Astrocyte of the hippocampus (primary cell): ENCODE results near the gene LMBRD1.
"Not testable (repeated sequence)": the region's sequence is repeated elsewhere in the genome, so short reads cannot be mapped to it uniquely, and the experiment has no call there.

Experiments
- DNase-seq: peaks from one replicate; pipeline ENCODE4 v3.0.0; 2011; ENCODE audit warnings: low read depth, low spot score

The LMBRD1 gene

DNA sequence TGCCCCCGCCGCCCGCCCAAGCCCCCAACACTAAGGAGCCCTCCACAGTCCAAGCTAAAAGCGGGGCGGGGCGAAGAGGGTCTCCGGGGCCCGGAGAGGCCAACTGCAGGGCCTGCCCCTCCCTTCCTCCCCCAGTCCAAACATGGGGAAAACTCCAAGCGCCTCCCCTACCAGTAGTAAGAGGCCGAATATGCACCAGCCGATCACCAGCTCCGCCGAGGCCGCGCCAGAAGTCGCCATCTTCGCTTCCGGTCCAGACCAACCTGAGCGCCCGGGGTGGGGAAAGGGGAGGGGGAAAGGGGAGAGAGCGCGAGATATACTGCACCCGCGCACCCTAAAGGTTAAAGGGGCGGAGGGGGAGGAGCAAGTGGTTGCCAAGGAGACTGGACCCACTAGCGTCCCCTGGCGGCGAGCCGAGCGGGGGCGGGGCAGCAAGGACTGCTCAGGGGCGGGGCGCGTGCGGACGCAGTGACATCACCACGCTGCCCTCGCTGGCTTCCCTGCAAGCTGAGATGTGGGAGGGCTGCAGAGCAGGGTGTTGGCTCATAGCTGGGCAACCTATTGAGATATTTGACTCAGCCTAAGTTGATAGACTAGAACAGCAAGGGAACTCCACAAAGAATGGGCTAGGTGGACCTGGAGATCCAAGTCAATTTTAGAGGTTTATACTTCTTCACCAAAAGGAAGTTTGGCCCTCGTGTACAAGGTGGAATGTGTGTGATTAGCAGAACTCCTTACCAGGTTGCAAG, at the start of gene LMBRD1:
TSS of gene LMBRD1 (minus strand) at position 369 of the 749 bp plus-strand sequence. CDS start at position 240, 129 bp downstream.
- DNase-seq, result peak; percentile 97

DNA sequence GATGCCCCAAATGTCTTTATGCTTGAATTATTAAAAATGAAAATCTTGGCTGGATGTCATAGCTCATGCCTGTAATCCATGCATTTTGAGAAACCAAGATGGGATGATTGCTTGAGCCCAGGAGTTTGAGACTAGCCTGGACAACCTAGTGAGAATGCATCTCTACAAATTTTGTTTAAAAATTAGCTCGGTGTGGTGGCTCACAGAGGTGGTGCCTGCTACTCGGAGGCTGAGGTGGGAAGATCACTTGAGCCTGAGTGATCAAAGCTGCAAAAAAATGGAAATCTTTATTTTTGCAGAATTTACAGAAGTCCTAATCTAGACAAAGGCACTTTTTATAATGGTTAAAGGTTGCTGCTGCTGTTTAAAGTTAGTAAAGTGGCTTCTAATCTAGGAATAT, 49.5 kb upstream of the LMBRD1 start:
- DNase-seq, result no peak

DNA sequence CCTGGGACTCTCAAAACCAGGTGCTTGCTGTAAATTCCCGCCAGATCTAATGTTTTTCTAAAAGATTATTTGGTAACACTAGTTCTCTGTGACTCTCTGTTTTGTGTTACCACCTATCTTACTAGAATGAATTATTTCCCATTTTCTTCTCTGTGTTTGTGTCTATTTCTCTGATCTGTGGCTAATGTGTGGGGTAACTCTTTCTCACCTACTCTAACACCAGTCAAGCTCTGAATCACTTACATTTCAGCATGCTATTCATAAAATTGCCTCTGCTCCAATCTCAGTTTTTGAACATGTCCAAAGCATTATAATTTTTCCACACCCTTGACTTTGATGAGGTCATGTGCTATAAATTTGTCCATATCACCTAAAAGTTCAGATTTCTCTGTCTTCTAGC, 46.4 kb upstream of the LMBRD1 start:
- DNase-seq, result no peak

DNA sequence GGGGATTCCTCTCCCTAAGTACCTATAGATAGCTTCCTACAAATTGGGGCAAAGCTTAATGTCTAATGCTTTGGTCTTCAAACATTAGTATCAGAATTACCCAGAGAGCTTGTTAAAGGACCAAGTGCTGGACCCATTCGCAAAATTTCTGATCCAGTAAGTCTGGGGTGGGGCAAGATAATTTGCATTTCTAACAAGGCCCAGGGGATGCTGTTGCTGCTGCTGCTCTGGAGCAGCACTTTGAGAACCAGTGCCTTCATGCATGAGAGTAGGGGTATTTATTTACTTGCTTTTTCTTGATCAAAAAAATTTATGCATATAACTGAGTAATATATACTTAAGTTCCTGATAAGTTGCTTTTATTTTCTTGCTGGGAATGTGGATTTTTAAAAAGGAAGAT, 45.1 kb upstream of the LMBRD1 start:
- no peak for DNase-seq

DNA sequence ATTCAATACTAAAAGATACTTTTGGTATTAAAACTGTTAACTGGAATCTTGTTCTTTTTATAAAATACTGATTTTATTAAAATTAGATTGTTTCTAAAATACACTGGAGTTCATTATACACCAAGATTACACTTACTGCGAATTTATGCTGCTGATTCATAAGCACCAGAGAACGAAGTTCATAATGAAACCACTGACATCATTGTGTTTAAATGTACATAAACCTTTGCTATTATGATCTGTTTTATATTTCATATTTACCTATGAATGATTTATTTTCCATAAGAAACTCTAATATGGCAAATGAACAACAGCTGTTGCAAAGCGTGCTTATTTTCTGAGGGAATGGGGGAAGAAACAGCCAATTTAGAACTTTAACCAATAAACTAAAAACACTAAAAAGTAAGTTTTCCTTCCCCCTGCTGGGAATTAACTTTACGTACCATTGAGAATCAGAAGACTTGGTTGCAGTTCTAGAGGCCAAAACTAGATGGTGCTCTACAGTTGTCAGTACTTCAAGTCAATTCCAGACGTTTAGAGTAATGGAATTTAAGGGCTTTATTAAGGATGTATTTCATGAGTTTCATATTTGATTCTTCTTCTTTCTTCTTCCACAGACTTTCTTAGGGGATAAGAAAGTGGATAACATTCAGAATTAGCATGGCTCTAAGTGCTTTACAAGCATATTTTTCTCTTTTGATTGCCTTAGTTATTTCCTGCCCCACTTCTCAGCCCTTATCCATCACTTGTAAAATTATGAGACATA, 38.8 kb upstream of the LMBRD1 start:
- peak; percentile 68 for DNase-seq

DNA sequence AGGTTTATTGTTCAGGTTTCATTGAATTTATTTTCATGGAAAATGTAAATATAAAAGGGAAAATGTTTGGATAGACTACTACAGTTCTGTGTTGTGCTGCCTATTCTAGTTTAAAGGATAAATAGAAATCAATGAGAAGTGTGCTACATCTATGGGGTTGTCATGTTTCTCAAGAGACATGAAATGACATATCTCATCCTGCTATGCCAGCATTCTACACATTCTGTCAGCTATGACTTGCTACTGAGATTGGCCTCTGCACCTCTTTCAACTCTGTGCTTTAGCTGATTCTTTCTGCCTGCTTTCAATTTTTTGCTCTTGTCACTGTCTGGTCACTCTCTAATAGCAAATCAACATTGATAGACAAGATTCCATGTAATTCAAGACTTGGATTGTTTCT, 35.7 kb upstream of the LMBRD1 start:
- DNase-seq, result no peak

DNA sequence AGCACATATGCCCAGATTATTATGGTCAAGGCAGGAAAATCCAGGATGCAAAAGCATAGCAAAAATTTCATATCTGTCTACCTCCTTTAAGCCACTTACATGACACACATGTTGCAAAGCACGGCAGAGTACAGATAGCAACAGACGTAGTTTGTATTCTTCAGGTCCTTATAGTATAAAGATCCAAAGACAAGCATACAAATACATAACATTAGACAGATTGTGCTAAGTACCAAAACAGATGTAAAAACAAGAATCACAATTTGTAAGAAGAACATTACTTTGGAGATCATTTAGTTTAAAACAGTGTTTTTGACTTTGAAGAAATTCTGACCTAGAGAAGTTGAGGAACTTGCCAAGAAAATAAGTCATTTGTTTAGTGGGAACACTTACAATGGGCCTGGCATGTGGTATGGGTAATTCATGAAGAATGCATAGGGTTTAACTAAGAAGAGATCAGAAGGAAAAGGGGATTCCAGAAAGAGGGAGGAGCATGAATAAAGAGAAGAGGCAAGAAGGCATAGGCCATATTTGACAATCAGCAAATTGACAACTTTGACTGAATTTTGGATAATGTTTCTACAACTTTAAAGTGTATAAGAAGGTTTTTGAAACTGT, 30.6 kb upstream of the LMBRD1 start:
- peak; percentile 80 for DNase-seq

DNA sequence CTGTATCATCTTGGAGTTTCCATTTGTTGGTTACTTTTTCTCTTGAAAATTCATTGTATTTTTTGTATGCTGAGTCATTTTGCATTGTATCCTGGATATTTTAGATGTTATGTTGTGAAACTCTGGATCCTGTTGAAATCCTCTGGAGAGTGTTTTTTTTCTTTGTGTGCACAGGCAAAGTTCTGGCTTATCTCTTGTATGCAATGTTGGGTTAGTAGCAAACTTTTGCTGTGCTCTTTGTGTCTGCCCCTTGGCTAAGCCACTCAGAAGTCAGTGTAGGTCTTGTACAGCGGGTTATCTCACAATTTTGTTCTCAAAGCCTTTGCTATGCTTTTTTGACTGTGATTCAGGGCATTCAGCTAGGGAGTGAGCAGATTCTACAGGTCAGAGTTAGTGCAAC, 29.1 kb upstream of the LMBRD1 start:
- DNase-seq, result peak; percentile 16

DNA sequence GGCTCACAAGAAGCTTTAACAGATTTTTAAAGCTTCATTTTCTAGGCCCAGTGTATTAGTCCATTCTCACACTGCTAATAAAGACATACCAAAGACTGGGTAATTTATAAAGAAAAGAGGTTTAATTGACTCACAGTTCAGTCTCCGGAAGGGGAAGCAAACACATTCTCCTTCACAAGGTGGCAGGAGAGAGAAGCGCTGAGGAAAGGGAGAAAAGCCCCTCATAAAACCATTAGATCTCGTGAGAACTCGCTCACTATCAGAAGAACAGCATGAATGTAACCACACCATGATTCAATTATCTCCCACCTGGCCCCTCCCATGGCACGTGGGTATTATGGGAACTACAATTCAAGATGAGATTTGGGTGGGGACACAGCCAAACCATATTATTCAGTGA, 27.5 kb upstream of the LMBRD1 start:
- DNase-seq, result not testable (repeated sequence)

DNA sequence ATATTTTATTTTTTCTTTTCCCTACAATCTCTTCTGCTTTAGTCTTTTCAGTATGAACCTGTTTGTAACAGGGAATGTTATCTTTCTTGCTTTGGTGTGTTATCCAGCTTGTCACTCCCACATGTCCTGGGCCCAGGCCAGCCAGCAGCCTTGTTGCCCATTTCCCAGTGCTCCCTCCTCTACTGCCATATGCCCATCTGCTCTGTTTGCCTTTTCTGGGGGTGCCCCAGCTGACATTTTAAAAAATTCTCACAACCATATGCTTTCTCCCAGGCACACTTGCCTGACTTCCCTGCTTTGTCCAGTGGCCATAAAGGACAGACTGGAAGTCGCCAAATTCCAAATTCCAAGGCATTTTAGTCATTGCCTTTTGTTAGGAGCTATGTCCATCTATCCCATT, 23.6 kb upstream of the LMBRD1 start:
- DNase-seq, result peak; percentile 29

DNA sequence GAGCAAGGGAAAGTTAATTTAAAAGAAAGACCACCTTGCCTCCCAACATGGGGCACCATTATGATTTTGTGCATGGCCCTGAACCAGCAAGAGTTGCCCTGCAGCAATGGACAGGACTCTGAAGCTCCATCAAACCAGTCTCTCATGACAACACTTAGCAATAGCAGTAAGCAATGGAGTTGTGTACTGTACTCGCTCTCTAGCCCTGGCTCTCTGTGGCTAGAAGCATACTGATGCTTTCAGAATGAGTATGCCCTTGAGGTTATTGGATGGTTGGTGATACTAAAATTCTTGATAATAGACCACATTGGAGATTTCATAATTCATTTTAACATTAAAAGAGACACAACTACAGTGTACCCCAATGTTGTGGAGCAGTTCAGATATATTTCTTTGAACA, 23.2 kb upstream of the LMBRD1 start:
- DNase-seq, result no peak

DNA sequence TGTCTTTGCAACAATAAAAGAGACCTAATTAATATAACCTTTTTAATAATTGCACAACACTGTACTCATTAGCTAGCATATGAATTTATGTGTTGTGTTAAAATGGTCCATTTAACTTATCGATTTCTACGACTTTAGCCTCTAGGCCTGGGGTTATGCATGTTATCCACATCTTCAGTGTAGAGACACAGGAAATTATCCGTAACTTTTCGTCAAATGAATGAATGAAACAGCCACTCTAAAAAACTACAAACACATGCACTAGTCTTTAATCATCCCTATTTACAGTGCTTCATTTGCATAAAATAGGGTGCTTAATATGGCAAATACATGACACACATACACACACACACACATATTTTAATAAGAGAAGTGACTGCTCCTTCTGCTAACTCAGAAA, 22.3 kb upstream of the LMBRD1 start:
- DNase-seq, result no peak

DNA sequence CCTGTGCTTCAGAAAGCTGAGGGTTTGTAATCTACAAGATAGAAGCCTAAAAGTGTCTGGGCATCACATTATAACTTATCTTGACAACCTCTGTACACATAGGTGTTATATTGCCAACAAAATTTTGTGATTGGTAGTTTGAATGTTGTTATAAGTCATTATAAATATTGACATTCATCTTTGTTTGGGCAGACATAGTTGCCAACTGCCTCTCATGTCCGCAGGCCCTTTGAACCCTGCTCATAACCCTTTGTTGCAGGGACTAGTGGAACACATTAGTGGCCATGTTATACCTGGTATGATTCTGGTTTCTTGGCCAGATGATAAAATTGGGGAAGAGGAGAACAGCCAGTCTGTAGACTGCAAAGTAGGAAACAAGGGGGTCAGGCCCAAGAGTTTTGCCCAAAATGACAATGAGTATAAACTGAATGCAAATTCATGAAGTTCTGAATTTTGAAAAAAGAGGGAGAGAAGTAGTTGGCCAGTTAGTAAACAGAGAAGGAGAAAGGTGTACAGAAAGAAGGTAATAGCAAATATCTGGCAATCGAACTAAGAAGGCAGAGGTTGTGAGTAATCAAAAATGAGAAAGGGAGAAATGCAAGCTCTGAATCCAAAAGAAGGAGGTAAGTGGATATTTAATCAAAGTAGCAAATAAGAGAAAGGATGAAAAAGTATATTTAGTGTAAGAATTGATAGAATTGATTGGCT, 21.6 kb upstream of the LMBRD1 start:
- DNase-seq, result no peak

DNA sequence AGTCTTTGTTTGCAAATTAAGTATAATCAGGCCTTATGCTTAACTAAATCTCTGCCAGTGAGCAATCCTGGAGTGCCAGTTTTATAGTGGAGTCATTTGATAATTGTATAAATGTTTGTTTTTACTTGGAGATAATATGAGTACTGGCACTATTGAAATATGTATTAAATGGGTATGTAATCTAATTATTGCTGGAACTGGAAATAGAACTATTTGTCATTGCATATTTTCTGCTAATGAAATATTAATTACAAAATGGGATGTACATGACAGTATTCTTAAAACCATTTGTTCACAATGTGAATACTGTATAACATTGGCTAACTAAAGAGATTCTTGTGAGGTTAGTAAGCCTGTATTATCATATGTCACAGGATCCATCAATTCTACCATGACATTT, 20.5 kb upstream of the LMBRD1 start:
- no peak for DNase-seq

DNA sequence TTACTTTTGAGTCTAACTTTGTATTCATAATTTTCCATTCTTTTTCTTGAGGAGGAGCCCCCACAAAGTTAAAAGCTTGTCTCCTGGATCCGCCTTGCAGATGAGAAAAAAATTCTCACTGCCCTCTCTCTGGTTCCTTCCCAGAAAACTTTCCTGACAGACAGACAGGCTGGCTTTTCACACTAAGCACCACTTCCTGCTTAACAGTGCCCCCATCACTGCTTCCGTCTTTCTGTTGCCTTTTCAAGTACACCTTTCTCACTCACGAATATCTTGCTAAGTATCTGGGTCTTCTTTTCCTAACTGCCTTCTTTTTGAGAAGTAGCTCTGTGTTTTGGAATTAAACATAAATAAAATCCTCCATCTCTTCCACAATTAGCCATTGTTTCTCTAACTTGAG, 19.8 kb upstream of the LMBRD1 start:
- DNase-seq, result no peak

DNA sequence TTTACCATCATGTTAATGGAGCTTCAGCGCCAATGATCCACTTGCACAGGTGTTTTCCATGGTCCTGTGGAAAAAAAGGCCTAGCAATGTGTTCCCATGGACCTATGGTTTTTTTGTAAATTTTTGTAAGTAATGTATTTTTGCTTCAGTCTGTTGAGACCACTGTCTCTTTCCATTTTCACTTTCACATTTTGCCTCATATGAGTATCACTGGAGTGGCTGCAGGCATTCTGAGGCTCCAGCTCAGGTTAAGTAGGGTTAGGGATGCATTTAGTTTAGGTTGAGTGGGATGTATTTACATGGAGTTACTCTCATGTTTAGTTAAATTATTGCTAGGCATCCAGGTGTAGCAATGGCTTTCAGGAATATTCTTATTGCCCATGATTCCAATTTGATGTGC, 19.2 kb upstream of the LMBRD1 start:
- no peak for DNase-seq

DNA sequence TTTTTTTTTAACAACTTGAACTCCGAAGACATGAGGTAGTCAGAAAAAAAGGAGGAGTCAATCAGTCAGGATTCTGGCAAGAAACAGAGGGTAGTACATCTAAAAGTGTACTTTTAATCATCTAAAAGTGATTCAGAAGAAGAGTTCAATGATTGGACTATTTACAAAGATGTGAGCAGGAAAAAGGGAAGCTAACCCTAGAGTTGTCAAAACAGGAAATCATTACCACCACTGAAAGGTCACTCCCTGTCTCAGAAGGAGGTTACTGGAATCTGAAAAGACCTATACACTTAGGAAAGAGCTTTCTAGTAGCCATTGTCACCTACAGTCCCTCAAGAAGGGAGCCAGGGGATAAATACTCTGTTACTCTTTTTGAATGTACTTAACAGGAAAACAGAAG, 16.7 kb upstream of the LMBRD1 start:
- no peak for DNase-seq

DNA sequence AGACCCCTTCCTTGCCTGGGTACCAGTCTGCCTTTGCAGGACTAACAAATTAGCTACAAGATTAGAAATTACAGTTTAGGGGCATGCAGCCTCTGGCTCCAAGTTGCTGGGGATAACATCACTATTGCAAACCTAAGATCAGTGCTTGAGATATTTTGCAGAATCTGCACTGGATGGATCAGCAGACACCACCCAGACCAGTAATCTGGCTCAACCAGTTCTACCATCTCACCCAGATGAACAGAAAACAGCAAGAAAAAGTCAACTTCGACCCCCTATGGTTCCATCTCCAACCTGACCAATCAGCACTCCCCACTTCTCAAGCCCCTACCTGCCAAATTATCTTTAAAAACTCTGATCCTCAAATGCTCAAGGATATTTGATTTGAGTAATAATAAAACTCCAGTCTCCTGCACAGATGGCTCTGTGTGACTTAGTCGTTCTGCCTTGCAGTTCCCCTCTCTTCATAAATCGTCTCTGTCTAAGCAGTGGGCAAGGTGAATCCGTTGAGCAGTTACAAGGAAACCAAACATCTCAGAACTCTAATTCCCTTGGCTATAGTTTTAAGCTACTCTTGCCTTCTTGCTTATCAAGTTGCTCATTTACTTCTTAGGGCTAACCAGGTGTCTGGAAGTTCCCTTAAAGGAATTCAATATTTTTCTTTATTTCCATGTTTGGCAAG, 16.1 kb upstream of the LMBRD1 start:
- DNase-seq, result no peak

DNA sequence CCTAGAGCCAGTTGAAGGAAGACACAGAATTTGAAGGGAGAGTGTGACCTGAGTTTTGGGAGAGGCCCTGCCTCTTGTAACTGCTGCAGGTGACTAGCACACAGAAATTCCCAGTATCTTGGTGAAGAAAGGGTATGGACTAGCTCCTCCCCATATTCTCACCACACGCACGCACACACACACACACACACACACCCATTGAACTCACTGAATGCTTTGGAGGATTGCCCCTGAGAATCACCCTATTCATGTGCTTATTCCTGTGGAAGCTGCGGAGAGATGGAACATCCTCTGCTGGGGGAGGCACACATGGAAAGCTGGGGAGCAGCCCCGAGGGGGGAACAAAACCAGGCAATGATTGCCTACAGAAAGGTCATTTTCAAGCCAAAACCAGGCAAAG, 6.2 kb upstream of the LMBRD1 start:
- DNase-seq, result no peak

DNA sequence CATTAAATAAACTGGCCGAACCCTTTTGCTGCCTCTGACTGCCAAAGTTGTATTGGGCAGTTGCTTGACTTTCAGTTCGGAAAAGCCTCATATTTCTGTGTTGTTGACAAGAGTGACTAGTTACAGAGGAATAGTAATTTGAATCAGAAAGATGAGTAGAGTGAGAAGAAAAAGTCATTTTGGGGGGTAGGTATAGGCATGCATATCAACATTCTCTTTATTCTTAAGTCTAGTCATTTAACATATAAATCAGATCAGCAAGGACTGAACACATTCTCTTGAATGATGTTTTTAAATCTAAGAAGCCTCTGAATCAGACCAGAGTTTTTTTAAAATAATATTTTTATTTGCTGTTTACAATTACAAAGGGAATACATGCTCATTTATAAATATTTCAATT, 4.9 kb upstream of the LMBRD1 start:
- DNase-seq, result no peak

DNA sequence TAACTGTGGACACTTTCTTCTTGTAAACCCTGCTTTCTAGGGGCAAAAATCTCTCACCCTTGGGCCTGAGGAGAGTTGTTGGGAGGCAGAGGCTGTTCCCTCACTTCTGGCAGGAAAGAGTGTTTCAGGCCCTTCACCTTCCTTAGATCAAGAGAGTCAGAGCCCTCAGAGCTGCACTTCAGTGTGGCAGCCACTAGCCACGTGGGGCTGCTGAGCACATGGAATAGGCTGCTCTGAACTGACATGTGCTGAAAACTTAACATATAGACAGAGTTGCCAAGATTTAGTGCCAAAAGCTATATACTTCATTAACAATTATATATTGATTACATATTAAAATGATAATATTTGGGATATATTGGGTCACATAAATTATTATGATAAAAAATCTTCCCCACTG, 4.4 kb upstream of the LMBRD1 start:
- no peak for DNase-seq

DNA sequence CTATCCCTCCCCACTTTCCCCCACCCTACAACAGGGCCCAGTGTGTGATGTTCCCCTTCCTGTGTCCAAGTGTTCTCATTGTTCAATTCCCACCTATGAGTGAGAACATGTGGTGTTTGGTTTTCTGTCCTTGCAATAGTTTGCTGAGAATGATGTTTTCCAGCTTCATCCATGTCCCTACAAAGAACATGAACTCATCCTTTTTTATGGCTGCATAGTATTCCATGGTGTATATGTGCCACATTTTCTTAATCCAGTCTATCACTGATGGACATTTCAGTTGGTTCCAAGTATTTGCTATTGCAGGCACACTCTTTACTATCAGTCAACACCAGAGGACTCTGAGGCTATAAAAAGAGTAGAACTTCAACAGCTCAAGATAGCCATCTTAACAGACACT, 2.0 kb upstream of the LMBRD1 start:
- not testable (repeated sequence) for DNase-seq
